GM12878 (cell line): ENCODE results near the gene EHMT2. TPM values are rescaled to one million over a fixed set of nuclear protein-coding genes. Genes with fewer than 3 reads are reported as not detected.

ENCODE experiments used
- ATF3 ChIP-seq: IDR thresholded peaks from 2 replicates; pipeline ENCODE4 v1.6.1; 2011; ENCODE audit warnings: low read depth, mild to moderate bottlenecking, low read length, moderate library complexity, borderline replicate concordance; ENCODE audit errors: extremely low read depth
- BRCA1 ChIP-seq: IDR thresholded peaks from 2 replicates; pipeline ENCODE4 v1.6.1; 2011; ENCODE audit warnings: low read depth, low read length, improper control_type of control experiment
- CEBPZ ChIP-seq: fragments of 150-350 bp; IDR thresholded peaks from 2 replicates; pipeline ENCODE4 v1.6.1; 2016; ENCODE audit warnings: low read depth, low read length
- DPF2 ChIP-seq: fragments of 450-650 bp; IDR thresholded peaks from 2 replicates; pipeline ENCODE4 v1.6.1; 2017; ENCODE audit warnings: mild to moderate bottlenecking
- ESRRA ChIP-seq: IDR thresholded peaks from 2 replicates; pipeline ENCODE4 v1.6.1; 2012; ENCODE audit warnings: mild to moderate bottlenecking, low read length, improper control_type of control experiment
- IKZF2 ChIP-seq, 2 experiments: fragments of 450-650 bp; IDR thresholded peaks; 2 replicates each; pipeline ENCODE4 v1.6.1; 2017; ENCODE audit warnings: mild to moderate bottlenecking in 2 of 2, moderate library complexity in 2 of 2
- IRF3 ChIP-seq: fragments of 450-650 bp; IDR thresholded peaks from 2 replicates; pipeline ENCODE4 v1.6.1; 2014; ENCODE audit warnings: mild to moderate bottlenecking
- JUNB ChIP-seq: IDR thresholded peaks from 2 replicates; pipeline ENCODE4 v1.6.1; 2016; ENCODE audit warnings: antibody characterized with exemption, mild to moderate bottlenecking
- MTA2 ChIP-seq: fragments of 450-650 bp; IDR thresholded peaks from 2 replicates; pipeline ENCODE4 v1.6.1; 2016; ENCODE audit warnings: low read depth, mild to moderate bottlenecking, moderate library complexity
- MYB ChIP-seq: fragments of 150-350 bp; IDR thresholded peaks from 2 replicates; pipeline ENCODE4 v1.6.1; 2014; ENCODE audit warnings: mild to moderate bottlenecking, low read depth, low read length, borderline replicate concordance
- NFIC ChIP-seq: IDR thresholded peaks from 2 replicates; pipeline ENCODE4 v1.6.1; 2012; ENCODE audit warnings: low read depth, mild to moderate bottlenecking, inconsistent platforms, low read length, moderate library complexity
- NR2C1 ChIP-seq: fragments of 450-650 bp; IDR thresholded peaks from 2 replicates; pipeline ENCODE4 v1.6.1; 2017; ENCODE audit warnings: antibody characterized with exemption, mild to moderate bottlenecking, moderate library complexity
- PAX5 ChIP-seq: IDR thresholded peaks from 2 replicates; pipeline ENCODE4 v1.6.1; 2011; ENCODE audit warnings: low read depth, low read length, borderline replicate concordance
- POLR2AphosphoS2 ChIP-seq: IDR thresholded peaks from 2 replicates; pipeline ENCODE4 v1.6.1; 2011; ENCODE audit warnings: low read depth, mild to moderate bottlenecking, low read length, improper control_type of control experiment, moderate library complexity
- RAD21 ChIP-seq: IDR thresholded peaks from 2 replicates; pipeline ENCODE4 v1.6.1; 2011; ENCODE audit warnings: mild to moderate bottlenecking, low read depth, low read length, moderate library complexity; ENCODE audit not compliant: insufficient read depth
- RELA ChIP-seq: fragments of 450-650 bp; IDR thresholded peaks from 2 replicates; pipeline ENCODE4 v1.8.0; 2014; ENCODE audit warnings: borderline replicate concordance; ENCODE audit not compliant: partially characterized antibody
- RUNX3 ChIP-seq: IDR thresholded peaks from 2 replicates; pipeline ENCODE4 v1.6.1; 2012; ENCODE audit warnings: low read length, inconsistent platforms
- SP1 ChIP-seq: IDR thresholded peaks from one replicate; pipeline ENCODE4 v1.6.1; 2011; ENCODE audit warnings: low read depth, low read length
- STAT3 ChIP-seq: IDR thresholded peaks from 2 replicates; pipeline ENCODE4 v1.6.1; 2011; ENCODE audit warnings: low read depth, low read length, improper control_type of control experiment
- SUPT20H ChIP-seq: IDR thresholded peaks from 2 replicates; pipeline ENCODE4 v1.6.1; 2011; ENCODE audit warnings: low read depth, mild to moderate bottlenecking, low read length, moderate library complexity, borderline replicate concordance; ENCODE audit not compliant: control insufficient read depth
- TCF3 ChIP-seq: IDR thresholded peaks from 2 replicates; pipeline ENCODE4 v1.6.1; 2012; ENCODE audit warnings: low read depth, mild to moderate bottlenecking, low read length, borderline replicate concordance; ENCODE audit not compliant: insufficient read depth
- ZBTB33 ChIP-seq: fragments of 450-650 bp; IDR thresholded peaks from 2 replicates; pipeline ENCODE4 v1.6.1; 2017; ENCODE audit warnings: mild to moderate bottlenecking
- ZNF274 ChIP-seq: IDR thresholded peaks from one replicate; pipeline ENCODE4 v1.8.0; 2011; ENCODE audit not compliant: insufficient read length, insufficient read depth
- ZZZ3 ChIP-seq: IDR thresholded peaks from 2 replicates; pipeline ENCODE4 v1.6.1; 2011; ENCODE audit warnings: low read depth; ENCODE audit not compliant: control insufficient read depth, insufficient read length
- polyA plus RNA-seq, 11 experiments: library from polyadenylated mRNA; depleted of rRNA in 4 of 11; unstranded in 6 of 11; stranded (reverse) in 5 of 11; fragments of >200 nt; fragmentation: Nextera tagmentation in 4 of 11; fragmentation: Illumina TruSeq in 1 of 11; extraction: Ambion mirVana in 4 of 11; extraction: Trizol in 1 of 11; gene quantifications; 1 replicate in 1 of 11; 2 replicates in 10 of 11; pipeline versions ENCODE4 v1.2.1 to v1.2.3, GENCODE V29; 2011 to 2016; ENCODE audit warnings: inconsistent platforms in 2 of 11, missing spikeins in 2 of 11, low read depth in 1 of 11
- total RNA-seq, 4 experiments: library from RNA; depleted of rRNA in 3 of 4; stranded (reverse); fragments of >200 nt in 3 of 4; fragmentation: Illumina TruSeq in 1 of 4; extraction: Trizol in 1 of 4; gene quantifications; 2 replicates each; pipeline versions ENCODE4 v1.2.1 to v1.2.3, GENCODE V29; 2013 to 2021

Gene EHMT2
- total and polyA plus RNA-seq, 10 of the 15 experiments (the other 5 are each of a cell fraction or from before 2014, with no cell fraction given), result 1.7 to 53.2 (median 36.3) TPM

DNA sequence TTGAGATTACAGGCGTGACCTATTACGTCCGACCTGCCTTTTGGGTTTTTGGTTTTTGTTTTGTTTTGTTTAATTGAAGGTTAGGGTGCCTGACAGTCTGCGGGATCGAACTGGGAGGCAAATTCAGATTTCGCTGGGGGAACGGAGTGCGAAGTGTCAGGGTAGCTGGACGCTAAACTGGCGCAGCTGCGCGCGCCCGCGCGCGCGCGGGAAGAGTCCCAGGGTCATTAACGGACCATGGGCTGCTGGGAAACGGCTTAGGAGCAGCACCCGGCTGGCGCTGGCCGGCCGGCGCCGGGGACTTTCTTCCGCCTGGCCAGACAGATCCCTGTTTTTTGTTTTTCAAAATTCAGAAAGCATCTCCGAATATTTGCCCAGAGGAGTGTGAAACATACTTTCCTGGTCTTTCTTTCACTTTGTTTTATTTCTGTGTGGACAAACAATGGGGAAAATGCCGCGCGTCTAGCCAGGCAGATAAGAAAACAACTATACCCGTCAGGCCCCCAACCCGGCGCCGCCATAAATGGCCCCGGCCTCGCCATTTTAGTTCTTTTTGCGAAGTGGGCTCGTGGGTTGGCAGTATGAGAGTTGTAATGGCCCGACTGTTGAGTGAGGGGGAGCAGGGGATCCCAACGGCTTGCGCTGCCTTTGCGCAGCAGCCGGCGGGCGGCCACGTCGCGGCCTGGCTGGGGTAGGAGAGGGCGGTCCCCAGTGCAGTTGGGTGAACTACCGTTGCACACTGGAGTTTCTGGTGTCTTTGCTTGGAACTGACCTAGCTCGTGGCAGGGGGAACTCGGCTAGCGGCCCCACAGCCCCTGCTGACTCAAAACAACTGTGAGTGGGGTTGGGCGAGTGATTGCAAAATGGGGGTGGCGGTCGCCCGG lies 62.9 kb downstream of the EHMT2 start (continued):
- no peak for TF ChIP-seq CEBPZ
- TF ChIP-seq NFIC, result no peak; the same call in 1 of the 2 replicates
- no peak for TF ChIP-seq SUPT20H
- TF ChIP-seq RELA, result peak; percentile 29
- TF ChIP-seq TCF3, result peak; percentile 69; the same call in 1 of the 2 replicates
- TF ChIP-seq ESRRA, result no peak
- TF ChIP-seq ZNF274, result no peak
- peak; percentile 66 for TF ChIP-seq NR2C1
- peak; percentile 93 for TF ChIP-seq POLR2AphosphoS2
- TF ChIP-seq RUNX3, result peak; percentile 54
- TF ChIP-seq ZZZ3, result no peak
- TF ChIP-seq ZBTB33, result no peak
- TF ChIP-seq STAT3, result no peak
- TF ChIP-seq IRF3, result no peak
- TF ChIP-seq MTA2, result peak; percentile 38
- no peak for TF ChIP-seq ATF3
- no peak for TF ChIP-seq RAD21
- peak; percentile 97 for TF ChIP-seq MYB
- TF ChIP-seq DPF2, result 0 out of 2 replicates have a peak, but pooled peaks have one; percentile 31
- TF ChIP-seq JUNB, result no peak
- TF ChIP-seq SP1, result peak; percentile 4
- 0 out of 2 replicates have a peak, but pooled peaks have one; percentile 18 for TF ChIP-seq PAX5
- peak in 1 of 2 experiments; percentile 60; a peak in 1 of 4 replicates for TF ChIP-seq IKZF2 (IDR thresholded peaks at IDR 0.05)
- no peak for TF ChIP-seq BRCA1
